GM18907 (cell line): Measurements from ENCODE around the gene C6orf47.
A peak's percentile ranks its signal among the peaks of the same experiment; 100 is the strongest.
"Not testable (repeated sequence)": the region's sequence is repeated elsewhere in the genome, so short reads cannot be mapped to it uniquely, and the experiment has no call there.

Source experiments
- ATAC-seq: cut with Tn5 transposase; IDR thresholded peaks from one replicate; pipeline ENCODE4 v1.9.1; 2021; ENCODE audit warnings: mild to moderate bottlenecking, moderate library complexity; ENCODE audit not compliant: unreplicated experiment

The C6orf47 gene

GRCh38 chr6:31660381-31661261 lies at the start of gene C6orf47:
TSS of gene C6orf47 (minus strand) at chr6:31660778. CDS start at chr6:31659947, 831 bp downstream.
- peak; percentile 43 for ATAC-seq

- not testable (repeated sequence) for ATAC-seq
These were observed 48.6 kb upstream of the C6orf47 start for GRCh38 chr6:31709157-31709556.

GRCh38 chr6:31708224-31708623 lies 47.6 kb upstream of the C6orf47 start:
- no peak for ATAC-seq

GRCh38 chr6:31707701-31708100 lies 47.1 kb upstream of the C6orf47 start:
- ATAC-seq, result no peak

GRCh38 chr6:31706599-31706998 lies 46.0 kb upstream of the C6orf47 start, which contains the start of gene LY6G6F:
TSS of gene LY6G6F (plus strand) at chr6:31706866. CDS start at chr6:31706907, 41 bp downstream.
- ATAC-seq, result no peak

- no peak for ATAC-seq
These were observed 45.4 kb upstream of the C6orf47 start for GRCh38 chr6:31705931-31706330.

GRCh38 chr6:31702819-31703716 lies 42.5 kb upstream of the C6orf47 start, which contains the start of gene ABHD16A:
TSS of gene ABHD16A (minus strand) at chr6:31703324. CDS start at chr6:31703281, 43 bp downstream.
- peak; percentile 80 for ATAC-seq

- ATAC-seq, result no peak
These were observed 41.8 kb upstream of the C6orf47 start for GRCh38 chr6:31702405-31702818.

GRCh38 chr6:31701666-31702404 lies 41.3 kb upstream of the C6orf47 start:
- ATAC-seq, result no peak

GRCh38 chr6:31700740-31701401 lies 40.3 kb upstream of the C6orf47 start:
- ATAC-seq, result no peak

- ATAC-seq, result no peak
These were observed 37.0 kb upstream of the C6orf47 start for GRCh38 chr6:31697555-31697954.

- no peak for ATAC-seq
These were observed 33.0 kb upstream of the C6orf47 start for GRCh38 chr6:31693535-31693934.

- ATAC-seq, result no peak
These were observed 32.3 kb upstream of the C6orf47 start for GRCh38 chr6:31692886-31693285.

- no peak for ATAC-seq
These were observed 31.8 kb upstream of the C6orf47 start for GRCh38 chr6:31692353-31692752.

- ATAC-seq, result no peak
These were observed 31.1 kb upstream of the C6orf47 start for GRCh38 chr6:31691564-31692108.

- ATAC-seq, result no peak
These were observed 30.5 kb upstream of the C6orf47 start for GRCh38 chr6:31691078-31691463.

GRCh38 chr6:31690231-31691077 lies 29.9 kb upstream of the C6orf47 start:
- no peak for ATAC-seq

GRCh38 chr6:31689249-31690110 lies 28.9 kb upstream of the C6orf47 start:
- ATAC-seq, result no peak
